Measurements from ENCODE around the gene FBLN2. TPM values are rescaled to one million over a fixed set of nuclear protein-coding genes. Genes with fewer than 3 reads are reported as not detected.

FBLN2 gene
- total RNA-seq, 1 donor from 2014 or later: 1.3 TPM

DNA sequence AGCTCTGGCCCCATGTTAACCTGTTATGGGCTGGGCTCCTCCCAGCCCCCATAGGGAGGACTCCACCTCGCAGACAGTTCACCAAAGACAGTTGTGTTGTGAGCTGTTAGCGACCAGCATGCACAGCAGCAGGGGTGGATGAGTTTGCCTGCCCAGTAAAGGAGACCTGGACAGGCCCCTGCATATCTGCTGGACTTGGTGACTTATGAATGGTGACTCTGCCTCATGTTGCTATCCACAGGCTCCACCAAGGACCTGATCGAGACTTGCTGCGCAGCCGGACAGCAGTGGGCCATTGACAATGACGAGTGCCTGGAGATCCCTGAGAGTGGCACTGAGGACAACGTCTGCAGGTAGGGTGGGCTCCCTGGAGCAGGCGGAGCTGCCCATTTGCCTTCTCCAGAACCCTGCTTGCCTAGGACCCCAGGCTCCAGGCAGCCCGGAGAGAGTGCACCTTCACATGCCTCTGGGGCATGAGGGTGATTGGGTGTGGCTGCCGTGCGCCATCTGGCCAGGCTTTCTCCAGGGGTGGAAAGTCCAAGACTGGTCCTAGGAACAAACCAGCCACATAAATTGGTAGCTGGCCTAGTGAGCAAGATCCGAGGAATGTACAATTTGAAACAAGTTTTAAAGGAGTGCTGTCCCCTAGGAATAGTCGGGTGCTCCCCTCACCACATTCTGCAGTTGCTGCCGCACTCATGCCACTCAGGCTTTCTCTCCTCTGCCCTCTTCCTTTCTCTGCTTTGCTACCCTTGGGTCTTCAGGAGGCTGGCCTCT, 59.1 kb downstream of the FBLN2 start:
- CTCF ChIA-PET: no interaction called here
- H3K27me3 Mint-ChIP-seq: peaks cover 7% of the 10 kb centered on the region

DNA sequence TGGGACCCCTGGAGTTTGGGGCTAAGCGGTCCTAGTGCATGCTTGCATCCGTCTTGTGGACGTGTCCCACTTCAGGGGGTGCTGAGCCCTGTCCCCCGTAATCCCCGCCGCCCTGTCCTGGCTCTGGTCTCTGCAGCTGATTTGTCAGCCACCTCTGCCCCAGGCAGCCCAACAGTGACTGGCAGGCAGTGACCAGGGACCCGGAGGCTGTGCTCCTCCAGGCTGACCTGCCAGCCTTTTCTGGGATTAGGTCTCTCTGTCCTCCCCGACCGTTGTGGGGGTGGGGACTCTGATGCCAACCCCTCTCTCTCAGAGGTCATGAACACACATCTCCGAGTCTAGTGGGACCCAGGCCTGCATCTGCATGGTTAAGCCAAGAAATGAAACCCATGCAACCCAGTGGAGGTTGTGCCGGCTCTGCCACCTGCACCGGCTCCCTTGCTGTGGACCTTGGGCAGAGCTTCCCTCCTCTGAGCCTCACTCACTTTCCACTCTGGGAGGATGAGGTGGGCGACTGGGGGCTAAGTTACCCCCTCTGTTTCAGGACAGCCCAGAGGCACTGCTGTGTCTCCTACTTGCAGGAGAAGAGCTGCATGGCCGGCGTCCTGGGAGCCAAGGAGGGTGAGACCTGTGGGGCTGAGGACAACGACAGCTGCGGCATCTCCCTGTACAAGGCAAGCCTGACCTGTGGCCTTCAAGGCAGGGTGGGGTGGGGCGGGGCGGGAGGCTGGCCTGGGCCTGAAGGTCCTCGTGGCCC, 60.2 kb downstream of the FBLN2 start:
- POLR2A ChIA-PET: no interaction called here

More for the DNA sequence above, 59.1 kb downstream of the FBLN2 start:
- ATAC-seq (ENCODE audit: low read depth) (no peak), DNase-seq (no peak)
- H3K9me3 Mint-ChIP-seq: no peaks in the 10 kb centered on the region
- TF ChIP-seq CTCF (IDR thresholded peaks at IDR 0.05): no peak
- POLR2A ChIA-PET: no interaction called here
- no peaks in the 10 kb centered on the region for H3K4me1 Mint-ChIP-seq
- intact Hi-C loops (cut with micrococcal nuclease): no loop called here
- no peak overlapping the region for H3K4me3 Mint-ChIP-seq
- H3K36me3 Mint-ChIP-seq (ENCODE audit: low read depth): peaks cover 11% of the 10 kb centered on the region
- H3K27ac Mint-ChIP-seq: no peak overlapping the region

DNA sequence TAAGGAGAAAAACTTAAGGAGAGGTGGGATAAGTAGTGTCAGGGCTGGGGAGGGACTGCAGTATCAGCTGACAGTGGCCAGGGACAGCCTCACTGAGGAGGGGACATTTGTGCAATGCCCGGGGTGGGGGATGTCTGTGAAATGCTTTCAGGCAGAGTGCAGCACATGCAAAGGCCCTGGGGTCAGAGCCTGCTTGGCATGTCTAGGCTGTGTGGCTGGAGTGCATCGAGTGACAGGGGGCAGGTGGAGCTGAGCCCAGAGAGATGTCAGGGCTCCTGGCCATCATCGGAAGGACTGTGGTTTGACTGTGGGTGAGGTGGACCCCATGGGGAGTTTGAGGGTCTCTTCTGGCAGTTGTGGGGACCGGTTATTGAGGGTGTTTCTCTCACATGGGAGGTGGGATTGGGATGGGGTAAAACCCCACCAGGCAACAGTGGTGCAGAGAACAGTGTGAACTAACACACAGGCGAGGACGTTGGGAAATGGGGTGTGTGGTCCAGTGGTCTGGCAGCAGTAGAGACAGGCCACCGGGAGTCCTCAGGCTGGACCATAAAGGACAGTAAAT, 61.2 kb downstream of the FBLN2 start:
- Mint-ChIP-seq H3K4me1 (no peaks in the 10 kb centered on the region), H3K4me3 (no peak overlapping the region), H3K27me3 (peaks cover 7% of the 10 kb centered on the region), H3K36me3 (ENCODE audit: low read depth) (peaks cover 14% of the 10 kb centered on the region), H3K9me3 (no peaks in the 10 kb centered on the region), H3K27ac (no peak overlapping the region)
- ChIA-PET CTCF (no interaction called here), POLR2A (no interaction called here)
- ATAC-seq (ENCODE audit: low read depth): no peak
- TF ChIP-seq CTCF (IDR thresholded peaks at IDR 0.05): no peak
- intact Hi-C loops (cut with micrococcal nuclease): no loop called here
- no peak for DNase-seq

More for the DNA sequence above, 60.2 kb downstream of the FBLN2 start:
- no peak overlapping the region for H3K27ac Mint-ChIP-seq
- H3K4me1 Mint-ChIP-seq: no peaks in the 10 kb centered on the region
- DNase-seq (no peak), ATAC-seq (ENCODE audit: low read depth) (no peak)
- no peaks in the 10 kb centered on the region for H3K9me3 Mint-ChIP-seq
- no peak overlapping the region for H3K4me3 Mint-ChIP-seq
- peaks cover 7% of the 10 kb centered on the region for H3K27me3 Mint-ChIP-seq
- CTCF ChIA-PET: no interaction called here
- no peak for TF ChIP-seq CTCF (IDR thresholded peaks at IDR 0.05)
- intact Hi-C loops (cut with micrococcal nuclease): no loop called here
- peaks cover 12% of the 10 kb centered on the region for H3K36me3 Mint-ChIP-seq (ENCODE audit: low read depth)

DNA sequence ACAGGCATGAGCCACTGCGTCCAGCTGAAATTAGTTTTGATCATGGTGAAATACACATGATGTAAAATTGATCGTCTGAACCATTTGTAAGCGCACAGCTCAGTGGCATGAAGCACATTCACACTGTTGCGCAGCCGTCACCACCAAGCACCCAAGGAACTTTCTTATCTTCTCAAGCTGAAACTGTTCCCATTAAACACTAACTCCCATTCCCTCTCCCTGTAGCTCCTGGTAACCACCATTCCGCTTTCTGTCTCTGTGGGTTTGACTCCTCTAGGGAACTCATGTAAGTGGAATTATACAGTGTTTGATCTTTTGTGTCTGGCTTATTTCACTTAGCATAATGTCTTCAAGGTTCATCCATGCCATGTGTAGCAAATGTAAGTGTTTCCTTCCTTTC, 62.3 kb downstream of the FBLN2 start:
- H3K4me1 Mint-ChIP-seq: no peaks in the 10 kb centered on the region
- DNase-seq: no peak
- peaks cover 6% of the 10 kb centered on the region for H3K27me3 Mint-ChIP-seq
- intact Hi-C loops (cut with micrococcal nuclease): no loop called here
- no peak overlapping the region for H3K4me3 Mint-ChIP-seq
- peaks cover 14% of the 10 kb centered on the region for H3K36me3 Mint-ChIP-seq (ENCODE audit: low read depth)
- ATAC-seq (ENCODE audit: low read depth): no peak
- H3K27ac Mint-ChIP-seq: no peak overlapping the region
- ChIA-PET CTCF (no interaction called here), POLR2A (no interaction called here)
- no peak for TF ChIP-seq CTCF (IDR thresholded peaks at IDR 0.05)
- H3K9me3 Mint-ChIP-seq: no peaks in the 10 kb centered on the region

GRCh38 chr3:13612829-13613228, 63.9 kb downstream of the FBLN2 start:
- ChIA-PET POLR2A (interaction anchor here (0.6 kb wide), 1 partner anchor 81 kb away, joined by 12 read pairs; no protein-coding TSS in a partner anchor), CTCF (no interaction called here)
- peaks cover 6% of the 10 kb centered on the region for H3K27me3 Mint-ChIP-seq
- H3K27ac Mint-ChIP-seq: no peak overlapping the region
- H3K4me1 Mint-ChIP-seq: no peaks in the 10 kb centered on the region
- DNase-seq: no peak
- intact Hi-C loops (cut with micrococcal nuclease): no loop called here
- H3K4me3 Mint-ChIP-seq: no peak overlapping the region
- H3K9me3 Mint-ChIP-seq: no peaks in the 10 kb centered on the region
- no peak for ATAC-seq (ENCODE audit: low read depth)
- TF ChIP-seq CTCF (IDR thresholded peaks at IDR 0.05): no peak
- H3K36me3 Mint-ChIP-seq (ENCODE audit: low read depth): peaks cover 14% of the 10 kb centered on the region
